Measurements from ENCODE around the gene KIF1B. TPM values are rescaled to one million over a fixed set of nuclear protein-coding genes. Genes with fewer than 3 reads are reported as not detected.

The KIF1B gene, protein sequence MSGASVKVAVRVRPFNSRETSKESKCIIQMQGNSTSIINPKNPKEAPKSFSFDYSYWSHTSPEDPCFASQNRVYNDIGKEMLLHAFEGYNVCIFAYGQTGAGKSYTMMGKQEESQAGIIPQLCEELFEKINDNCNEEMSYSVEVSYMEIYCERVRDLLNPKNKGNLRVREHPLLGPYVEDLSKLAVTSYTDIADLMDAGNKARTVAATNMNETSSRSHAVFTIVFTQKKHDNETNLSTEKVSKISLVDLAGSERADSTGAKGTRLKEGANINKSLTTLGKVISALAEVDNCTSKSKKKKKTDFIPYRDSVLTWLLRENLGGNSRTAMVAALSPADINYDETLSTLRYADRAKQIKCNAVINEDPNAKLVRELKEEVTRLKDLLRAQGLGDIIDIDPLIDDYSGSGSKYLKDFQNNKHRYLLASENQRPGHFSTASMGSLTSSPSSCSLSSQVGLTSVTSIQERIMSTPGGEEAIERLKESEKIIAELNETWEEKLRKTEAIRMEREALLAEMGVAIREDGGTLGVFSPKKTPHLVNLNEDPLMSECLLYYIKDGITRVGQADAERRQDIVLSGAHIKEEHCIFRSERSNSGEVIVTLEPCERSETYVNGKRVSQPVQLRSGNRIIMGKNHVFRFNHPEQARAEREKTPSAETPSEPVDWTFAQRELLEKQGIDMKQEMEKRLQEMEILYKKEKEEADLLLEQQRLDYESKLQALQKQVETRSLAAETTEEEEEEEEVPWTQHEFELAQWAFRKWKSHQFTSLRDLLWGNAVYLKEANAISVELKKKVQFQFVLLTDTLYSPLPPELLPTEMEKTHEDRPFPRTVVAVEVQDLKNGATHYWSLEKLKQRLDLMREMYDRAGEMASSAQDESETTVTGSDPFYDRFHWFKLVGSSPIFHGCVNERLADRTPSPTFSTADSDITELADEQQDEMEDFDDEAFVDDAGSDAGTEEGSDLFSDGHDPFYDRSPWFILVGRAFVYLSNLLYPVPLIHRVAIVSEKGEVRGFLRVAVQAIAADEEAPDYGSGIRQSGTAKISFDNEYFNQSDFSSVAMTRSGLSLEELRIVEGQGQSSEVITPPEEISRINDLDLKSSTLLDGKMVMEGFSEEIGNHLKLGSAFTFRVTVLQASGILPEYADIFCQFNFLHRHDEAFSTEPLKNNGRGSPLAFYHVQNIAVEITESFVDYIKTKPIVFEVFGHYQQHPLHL (N-terminal part only)
- 32.7 TPM for total RNA-seq

DNA sequence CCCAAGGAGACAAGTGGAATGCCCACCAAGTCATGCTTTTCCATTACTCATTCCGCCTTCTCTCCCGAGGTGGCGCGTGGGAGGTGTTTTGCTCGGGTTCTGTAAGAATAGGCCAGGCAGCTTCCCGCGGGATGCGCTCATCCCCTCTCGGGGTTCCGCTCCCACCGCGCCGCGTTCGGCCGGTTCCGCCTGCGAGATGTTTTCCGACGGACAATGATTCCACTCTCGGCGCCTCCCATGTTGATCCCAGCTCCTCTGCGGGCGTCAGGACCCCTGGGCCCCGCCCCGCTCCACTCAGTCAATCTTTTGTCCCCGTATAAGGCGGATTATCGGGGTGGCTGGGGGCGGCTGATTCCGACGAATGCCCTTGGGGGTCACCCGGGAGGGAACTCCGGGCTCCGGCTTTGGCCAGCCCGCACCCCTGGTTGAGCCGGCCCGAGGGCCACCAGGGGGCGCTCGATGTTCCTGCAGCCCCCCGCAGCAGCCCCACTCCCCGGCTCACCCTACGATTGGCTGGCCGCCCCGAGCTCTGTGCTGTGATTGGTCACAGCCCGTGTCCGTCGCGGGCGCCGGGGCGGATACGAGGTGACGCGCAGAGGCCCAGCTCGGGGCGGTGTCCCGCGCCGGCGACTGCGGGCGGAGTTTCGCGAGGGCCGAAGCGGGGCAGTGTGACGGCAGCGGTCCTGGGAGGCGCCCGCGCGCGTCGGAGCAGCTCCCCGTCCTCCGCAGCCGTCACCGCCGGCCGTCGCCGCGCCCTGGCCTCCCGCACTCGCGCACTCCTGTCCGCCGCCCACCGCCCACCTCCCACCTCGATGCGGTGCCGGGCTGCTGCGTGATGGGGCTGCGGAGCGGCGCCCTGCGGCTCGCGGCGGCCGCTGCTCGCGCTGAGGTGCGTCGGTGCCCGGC lies at the start of gene KIF1B:
Gene KIF1B (plus strand): TSS at position 666 of the 906 bp plus-strand sequence. CDS start 21,759 bp downstream, outside the sequence.
- peak; percentile 100 for ATAC-seq

DNA sequence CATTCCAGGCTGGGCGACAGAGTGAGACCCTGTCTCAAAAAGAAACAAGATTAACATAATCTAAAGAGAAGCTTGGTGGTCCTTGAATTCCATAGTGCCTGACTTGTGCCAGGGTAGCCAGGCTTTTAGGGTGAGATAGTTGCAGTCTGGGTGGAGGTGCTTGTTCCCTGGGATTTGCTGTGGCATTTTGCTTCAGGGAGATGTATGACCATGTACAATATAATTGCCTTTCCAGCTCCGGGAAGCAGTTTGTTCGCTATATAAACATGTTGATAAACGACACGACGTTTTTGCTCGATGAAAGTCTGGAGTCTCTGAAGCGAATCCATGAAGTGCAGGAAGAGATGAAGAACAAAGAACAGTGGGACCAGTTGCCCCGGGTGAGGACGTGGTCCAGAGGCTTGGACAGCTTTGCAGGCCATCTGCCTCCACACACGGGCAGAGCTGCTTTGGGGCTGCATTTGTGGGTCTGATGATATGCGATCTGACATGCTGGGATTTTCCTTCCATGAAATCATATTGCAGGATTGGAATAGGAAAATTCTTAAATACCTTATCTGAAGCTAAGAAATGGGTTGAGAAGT lies 49.4 kb upstream of the KIF1B start:
- ATAC-seq: no peak

DNA sequence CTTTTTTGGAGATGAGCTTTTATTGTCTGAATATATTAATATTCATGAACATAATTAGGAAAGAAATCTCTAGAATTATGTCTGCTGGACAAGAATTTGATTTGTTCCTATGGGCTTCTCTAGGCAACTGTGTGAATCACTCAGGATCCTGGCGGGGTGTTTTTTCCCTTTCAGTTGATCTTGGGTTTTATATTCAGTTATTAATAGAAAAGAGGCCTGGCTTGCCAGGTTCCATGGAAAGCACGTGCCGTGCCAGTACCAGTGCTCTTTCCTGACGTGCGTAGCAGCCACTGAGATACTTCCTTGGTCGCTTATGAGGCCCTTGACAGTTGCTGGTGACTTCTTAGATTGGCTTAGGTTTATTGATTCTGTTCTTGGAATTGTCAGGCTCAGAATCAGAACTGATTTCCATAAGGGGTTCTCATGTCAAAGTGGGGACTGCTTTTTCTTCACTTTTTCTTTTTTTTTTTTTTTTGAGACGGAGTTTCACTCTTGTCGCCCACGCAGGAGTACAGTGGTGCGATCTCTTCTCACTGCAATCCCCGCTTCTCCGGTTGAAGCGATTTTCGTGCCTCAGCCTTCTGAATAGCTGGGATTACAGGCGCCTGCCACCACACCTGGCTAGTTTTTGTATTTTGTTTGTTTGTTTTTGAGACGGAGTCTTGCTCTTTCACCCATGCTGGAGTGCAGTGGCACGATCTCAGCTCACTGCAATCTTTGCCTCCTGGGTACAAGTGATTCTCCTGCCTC lies 48.7 kb upstream of the KIF1B start:
- no peak for ATAC-seq

DNA sequence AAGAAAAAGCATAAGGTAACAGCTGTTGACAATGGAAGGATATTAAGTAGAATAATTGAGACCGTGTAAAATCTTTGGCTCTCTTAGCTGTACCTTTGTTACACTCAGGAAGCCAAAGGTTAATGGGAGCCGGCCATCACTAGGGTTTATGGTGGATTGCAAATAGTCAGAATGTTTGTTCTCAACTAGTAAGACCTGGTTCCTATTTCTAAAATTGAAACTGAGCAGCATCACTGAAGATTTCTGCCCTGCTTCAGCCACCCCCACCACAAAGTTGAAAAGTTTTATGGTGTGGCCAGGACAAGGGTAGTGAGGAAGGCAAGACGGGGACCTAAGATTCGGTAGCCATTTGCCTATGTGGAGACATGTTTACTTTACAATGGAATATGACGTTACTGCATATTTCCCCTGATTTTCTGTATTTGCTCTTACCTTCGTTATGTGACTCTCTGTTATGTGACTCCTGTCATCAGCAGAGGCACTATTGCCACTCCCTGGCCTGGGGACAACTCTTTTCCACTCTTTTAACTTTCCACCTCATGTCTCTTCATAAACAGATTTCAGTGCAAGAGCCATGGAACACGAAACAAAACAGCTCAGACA lies 41.4 kb upstream of the KIF1B start:
- ATAC-seq: no peak

DNA sequence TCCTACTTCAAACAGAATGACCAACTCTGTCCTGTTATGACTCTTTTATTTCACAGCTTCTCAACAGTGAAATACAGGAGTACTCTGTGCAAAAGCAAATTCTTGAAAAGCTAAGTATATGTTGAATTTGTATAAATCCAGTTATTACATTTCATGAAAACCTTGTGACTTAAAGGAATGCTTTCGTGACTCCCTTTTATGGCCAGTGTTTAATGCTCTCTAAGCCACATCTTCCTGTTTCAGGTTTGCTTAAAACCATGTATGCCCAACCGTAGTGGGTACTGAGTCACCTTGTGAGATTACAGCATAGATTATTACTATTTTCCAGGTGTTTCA lies 40.2 kb upstream of the KIF1B start:
- ATAC-seq: peak; percentile 46

DNA sequence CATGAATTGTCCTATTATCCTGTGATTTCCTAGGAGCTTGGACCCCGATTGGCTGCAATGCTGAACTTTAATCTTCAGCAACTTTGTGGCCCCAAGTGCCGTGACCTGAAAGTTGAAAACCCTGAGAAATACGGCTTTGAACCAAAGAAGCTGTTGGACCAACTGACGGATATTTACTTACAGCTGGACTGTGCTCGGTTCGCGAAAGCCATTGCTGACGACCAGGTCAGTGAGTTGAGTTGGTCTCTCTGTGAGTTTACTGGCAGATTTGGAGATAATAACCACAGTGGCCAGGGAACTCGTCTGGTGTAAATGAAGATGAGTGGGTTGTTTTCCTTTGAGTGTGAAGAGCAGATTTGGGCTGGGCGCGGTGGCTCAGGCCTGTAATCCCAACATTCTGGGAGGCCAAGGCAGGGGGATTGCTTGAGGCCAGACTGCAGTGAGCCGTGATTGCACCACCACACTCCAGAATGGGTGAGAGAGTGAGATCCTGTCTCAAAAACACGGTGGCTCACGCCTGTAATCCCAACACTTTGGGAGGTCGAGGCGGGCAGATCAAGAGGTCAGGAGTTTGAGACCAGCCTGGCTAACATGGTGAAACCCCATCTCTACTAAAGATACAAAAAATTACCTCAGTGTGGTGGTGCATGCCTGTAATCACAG lies 39.1 kb upstream of the KIF1B start:
- no peak for ATAC-seq

DNA sequence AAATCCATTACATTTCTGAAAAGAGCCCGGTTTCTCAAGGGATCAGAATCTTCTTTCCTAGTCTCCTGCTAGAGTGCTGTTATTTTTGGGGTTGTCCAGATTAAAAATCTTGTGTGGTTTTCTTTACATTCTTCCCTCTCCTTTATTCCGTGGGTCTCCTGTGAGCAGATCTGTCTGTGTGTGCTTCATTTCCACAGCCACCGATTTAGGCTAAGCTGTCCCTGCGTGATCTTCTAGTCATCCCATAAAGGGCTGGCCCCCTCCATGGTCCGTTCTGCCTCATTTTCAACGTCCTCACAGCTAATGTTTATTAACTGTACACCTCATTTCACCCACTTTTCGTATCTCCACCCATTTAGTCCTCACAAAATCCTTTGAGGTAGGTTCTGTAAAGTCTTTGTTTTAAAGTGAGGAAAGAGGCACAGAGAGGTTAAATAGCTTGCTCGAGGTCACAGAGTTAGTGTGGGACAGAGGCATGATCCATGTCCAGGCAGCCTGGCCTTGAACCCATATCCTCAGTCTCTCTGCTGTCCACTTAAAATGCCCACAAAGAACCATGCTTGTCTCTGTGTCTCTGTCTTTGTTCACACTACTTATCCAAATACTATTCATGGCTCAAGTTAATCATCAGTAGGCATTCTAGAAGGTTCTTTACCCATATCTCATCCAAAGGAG lies 38.2 kb upstream of the KIF1B start:
- no peak for ATAC-seq

DNA sequence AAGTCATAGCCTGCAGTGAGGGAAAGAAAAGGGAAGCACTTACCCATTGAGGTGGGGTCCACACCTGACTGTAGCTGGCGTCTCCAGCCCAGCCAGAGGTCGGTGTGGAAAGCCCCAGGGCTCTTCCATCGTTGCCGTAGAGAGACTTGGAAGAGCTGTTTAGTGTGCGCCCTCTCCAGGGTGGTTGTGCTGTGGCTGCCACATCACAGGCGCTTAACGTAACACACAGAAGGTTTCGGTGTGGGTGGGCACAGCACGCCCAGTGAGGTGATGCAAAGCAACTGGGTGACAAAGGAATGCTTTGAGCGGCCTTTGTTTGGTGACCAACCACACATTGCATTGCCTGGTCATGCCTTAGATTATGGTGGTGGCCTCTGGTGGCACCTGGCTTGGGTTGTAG lies 36.8 kb upstream of the KIF1B start:
- no peak for ATAC-seq

DNA sequence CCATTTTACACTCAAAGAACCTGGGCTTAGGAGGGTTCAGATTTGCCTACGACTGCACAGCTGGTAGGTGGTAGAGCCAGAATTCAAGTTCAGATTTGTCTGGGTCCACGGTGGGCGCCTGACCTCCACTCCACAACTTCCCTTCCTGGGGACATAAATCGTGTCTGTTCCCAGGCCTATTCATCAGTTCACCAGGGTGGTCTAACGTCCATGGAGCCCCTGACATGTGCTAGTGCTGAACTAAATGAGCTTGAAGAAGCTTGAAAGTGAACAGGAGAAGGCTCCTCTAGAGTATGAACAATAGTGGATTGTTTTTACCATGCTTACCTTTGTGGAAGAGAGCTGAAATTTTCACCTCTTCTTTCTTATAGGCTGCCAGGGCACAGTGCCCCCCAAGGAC lies 32.5 kb upstream of the KIF1B start:
- ATAC-seq: no peak

DNA sequence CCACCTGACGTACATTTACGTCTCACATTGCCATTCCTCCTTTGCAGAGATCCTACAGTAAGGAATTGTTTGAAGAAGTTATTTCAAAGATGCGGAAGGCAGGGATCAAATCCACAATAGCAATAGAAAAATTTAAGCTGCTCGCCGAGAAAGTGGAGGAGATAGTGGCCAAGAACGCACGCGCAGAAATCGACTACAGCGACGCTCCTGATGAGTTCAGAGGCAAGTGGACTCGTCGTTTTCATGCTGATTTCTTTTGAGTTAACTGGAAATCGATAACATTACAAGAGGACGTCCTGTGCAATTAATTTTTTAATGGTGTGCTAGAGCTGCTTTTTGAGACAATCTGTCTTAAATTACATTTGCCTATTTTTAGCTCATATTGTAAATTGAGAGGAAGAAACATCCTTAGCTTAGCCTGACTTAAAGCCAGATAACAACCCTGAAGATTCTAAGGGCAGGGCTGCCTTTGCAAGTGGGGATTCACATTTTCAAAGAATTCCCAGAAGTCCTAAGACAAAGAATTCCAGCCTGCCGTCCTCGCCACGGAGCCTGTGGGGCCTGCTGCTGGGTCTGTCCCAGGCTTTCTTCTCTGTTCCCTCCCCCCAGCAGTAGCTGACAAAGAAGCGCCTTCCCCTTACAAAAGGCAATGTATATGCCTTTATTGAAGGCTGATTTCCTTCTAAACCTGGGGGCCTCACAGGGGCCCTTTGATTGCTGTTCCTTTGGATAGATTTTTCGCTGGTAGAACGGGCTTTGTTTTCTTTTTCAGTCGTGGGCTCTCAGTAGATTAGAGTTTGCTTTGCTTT lies 31.6 kb upstream of the KIF1B start:
- no peak for ATAC-seq

DNA sequence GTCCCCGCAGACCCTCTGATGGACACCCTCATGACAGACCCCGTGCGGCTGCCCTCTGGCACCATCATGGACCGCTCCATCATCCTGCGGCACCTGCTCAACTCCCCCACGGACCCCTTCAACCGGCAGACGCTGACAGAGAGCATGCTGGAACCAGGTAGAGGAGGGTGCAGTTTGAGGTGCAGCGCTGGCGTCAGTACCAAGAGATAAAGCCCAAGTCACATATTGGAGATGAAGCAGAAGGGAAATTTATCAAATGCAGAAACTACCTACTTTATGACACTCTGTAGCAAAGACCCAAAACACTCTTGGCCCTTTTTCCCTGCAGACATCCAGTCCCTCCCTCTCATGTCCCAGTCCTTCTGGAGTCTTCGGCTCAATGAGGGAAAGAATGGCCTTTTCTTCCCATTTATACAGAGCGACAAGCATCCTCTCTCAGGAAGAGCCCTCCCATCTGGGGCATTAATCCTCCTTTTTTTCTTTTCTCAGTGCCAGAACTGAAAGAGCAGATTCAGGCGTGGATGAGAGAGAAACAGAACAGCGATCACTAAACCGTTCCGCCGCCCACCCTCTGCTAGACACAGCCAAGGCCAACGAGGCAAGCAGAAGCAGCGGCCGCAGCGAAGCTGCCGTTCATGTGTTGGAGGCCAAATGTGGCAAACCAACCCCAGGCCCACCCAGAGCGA lies 30.8 kb upstream of the KIF1B start:
- no peak for ATAC-seq

DNA sequence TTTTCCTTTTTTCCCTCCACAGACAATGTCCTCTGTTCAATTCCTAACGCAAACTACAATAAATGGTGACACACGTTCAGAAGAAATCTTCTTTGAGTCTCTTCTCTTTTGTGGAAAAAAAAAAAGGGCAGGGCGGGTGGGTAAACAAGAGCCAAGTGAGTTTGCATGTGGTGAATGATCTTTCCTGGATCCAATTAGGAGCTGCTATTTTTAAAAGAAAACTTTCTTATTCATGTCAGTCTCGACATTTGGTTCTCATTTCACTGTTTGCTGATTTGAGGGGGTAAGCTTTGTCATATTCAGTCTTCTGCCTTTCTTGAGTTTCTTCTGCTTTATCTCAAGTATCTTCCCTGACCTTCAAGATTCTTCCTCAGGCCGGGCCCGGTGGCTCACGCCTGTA lies 29.2 kb upstream of the KIF1B start:
- ATAC-seq: no peak

DNA sequence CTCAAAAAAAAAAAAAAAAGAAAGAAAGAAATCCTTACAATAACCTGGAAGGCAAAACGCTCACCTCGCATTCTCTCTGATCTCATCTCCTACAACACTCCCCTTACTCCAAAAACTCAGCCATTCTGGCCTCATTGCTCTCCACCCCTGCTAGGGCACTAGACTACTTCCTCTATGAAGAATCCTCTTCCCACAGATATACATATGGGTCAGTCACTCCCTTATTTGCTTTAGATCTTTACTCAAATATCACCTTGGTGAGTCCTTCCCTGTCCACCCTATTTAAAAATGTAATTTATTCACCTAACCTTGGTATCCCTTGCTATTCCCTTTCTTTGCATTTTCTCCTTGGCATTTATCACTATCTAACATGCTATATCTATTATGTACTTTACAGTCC lies 24.6 kb upstream of the KIF1B start:
- ATAC-seq: no peak

DNA sequence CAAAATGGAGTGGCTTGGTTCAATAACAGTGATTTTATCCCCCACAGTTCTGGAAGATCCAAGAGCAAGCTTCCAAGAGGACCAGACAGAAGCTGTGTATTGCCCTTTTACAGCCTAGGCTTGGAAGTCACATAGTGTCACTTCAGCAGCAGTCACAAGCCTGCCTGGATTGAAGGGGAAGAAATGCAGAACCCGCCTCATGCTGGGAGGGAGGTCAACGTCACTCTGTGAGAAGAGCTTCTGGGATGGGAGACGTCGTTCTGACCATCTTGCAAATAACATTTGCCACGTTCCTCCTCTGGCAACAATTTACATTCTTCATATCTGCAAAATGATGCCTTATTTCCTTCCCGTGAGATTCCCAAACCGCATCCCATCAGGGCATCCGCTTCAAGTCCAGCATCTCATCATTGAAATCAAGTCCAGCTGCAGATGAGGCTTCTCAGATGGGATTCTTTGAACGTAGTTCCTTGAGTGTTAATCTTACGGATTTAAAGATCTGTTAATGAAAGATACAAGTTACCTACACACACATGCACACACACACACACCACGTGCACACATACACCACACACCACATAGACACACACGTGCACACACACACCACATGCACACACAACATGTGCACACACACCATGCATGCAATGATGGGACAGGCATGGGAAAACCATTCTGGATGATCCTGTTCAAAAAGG lies 23.9 kb upstream of the KIF1B start:
- peak; percentile 33 for ATAC-seq

DNA sequence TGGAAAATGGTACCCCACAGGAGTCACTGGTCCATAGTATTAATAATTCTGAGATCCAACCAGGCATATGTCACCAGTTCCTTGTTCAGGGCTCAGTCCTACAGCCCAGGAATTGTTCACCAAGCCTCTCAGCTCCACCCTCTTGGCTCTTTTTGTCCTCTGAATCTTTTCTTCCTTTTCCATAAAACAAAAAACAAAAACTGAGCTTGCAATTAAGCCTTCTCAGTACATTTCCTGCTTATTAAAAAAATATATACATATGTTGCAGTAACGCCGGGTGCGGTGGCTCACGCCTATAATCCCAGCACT lies 23.4 kb upstream of the KIF1B start:
- ATAC-seq: no peak

DNA sequence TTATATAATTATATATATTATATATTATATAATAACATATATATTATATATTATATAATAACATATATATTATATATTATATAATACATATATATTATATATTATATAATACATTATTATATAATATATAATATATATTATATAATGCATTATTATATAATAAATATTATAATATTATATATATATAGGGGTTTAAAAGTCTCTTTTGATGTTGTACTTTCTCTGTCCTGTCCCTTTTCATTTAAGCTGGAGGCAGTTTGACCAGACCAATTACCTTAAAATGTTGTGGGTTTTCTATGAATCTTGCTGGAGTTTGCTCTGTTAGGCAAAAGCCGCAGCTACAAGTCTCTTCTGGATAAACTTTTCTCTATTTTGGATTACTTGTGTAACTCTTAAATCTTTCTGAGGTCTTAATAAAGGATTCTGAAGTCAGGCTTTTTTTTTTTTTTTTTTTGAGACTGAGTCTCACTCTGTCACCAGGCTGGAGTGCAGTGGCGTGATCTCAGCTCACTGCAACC lies 22.2 kb upstream of the KIF1B start:
- ATAC-seq: no peak

DNA sequence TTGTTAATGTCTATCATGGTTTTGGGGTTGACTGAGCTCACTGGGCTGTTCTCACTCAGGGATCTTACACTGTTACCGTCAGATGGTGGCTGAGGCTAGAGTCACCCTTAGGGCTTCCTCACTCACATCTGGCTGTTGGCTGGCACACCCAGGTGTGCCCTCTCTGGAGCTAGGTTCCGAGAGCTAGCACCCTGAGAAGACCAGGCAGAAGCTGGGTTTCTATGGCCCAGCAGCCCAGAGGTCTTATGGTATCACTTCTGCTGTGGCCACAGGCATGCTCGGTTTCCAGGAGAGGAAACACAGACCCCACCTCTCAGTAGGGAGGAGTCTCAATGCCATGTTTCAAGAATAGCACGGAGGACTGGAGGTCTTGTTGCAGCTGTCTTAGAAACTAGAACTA lies 20.7 kb upstream of the KIF1B start:
- ATAC-seq: no peak
